Measurements from ENCODE around the gene FAM72B. TPM values are rescaled to one million over a fixed set of nuclear protein-coding genes. Genes with fewer than 3 reads are reported as not detected.
"Not testable (repeated sequence)": the region's sequence is repeated elsewhere in the genome, so short reads cannot be mapped to it uniquely, and the experiment has no call there.

The FAM72B gene
- 12.7 TPM for polyA plus RNA-seq (2013, experiment 1 of 2)
- 12.4 TPM for polyA plus RNA-seq (2013, experiment 2 of 2)

- not testable (repeated sequence) for H4K5ac ChIP-seq (ENCODE audit: low read length); H3K4ac ChIP-seq (ENCODE audit: low read depth, low read length); H2BK15ac ChIP-seq (replicated peaks; ENCODE audit: low read depth); H3K18ac ChIP-seq (ENCODE audit: low read length); H3K4me1 ChIP-seq (ENCODE audit: control insufficient read depth, low read depth, low read length); H3K79me1 ChIP-seq (ENCODE audit: low read length); H3K9ac ChIP-seq (ENCODE audit: low read length); H3K23ac ChIP-seq (ENCODE audit: low read length); H3K79me2 ChIP-seq (ENCODE audit: control insufficient read depth, insufficient read depth, low read length); H2BK120ac ChIP-seq (ENCODE audit: low read depth, low read length); H2AK5ac ChIP-seq (ENCODE audit: low read length); H3K36me3 ChIP-seq (ENCODE audit: control insufficient read depth, insufficient read depth, low read length); H4K8ac ChIP-seq (ENCODE audit: low read depth, low read length); H3K4me2 ChIP-seq (ENCODE audit: low read length); H3K27me3 ChIP-seq (ENCODE audit: insufficient read depth, low read length, poor library complexity); H3K27ac ChIP-seq (ENCODE audit: low read depth, low read length); H2BK5ac ChIP-seq (ENCODE audit: low read length); H3K4me3 ChIP-seq (ENCODE audit: low read length)
- H3K56ac ChIP-seq (ENCODE audit: low read length): peak within 1 kb of the TSS; percentile 60
- WGBS (ENCODE audit: extremely low coverage, insufficient coverage, low lambda C conversion rate): no CpG with 5 or more reads among the region's 54 CpGs
- peak; percentile 100 for DNase-seq
Measured at GRCh38 chr1:121184290-121185127, at the start of gene FAM72B, which contains the start of gene SRGAP2C. Gene FAM72B (minus strand): TSS chr1:121184340. CDS start chr1:121183489, 851 bp downstream. Gene SRGAP2C (plus strand): TSS chr1:121184975. CDS start chr1:121187447, 2,472 bp downstream.

- not testable (repeated sequence) for H3K4ac ChIP-seq (ENCODE audit: low read depth, low read length); H3K27me3 ChIP-seq (ENCODE audit: insufficient read depth, low read length, poor library complexity); H2AK5ac ChIP-seq (ENCODE audit: low read length); H3K79me2 ChIP-seq (ENCODE audit: control insufficient read depth, insufficient read depth, low read length); H2BK15ac ChIP-seq (replicated peaks; ENCODE audit: low read depth); H3K9ac ChIP-seq (ENCODE audit: low read length); H3K36me3 ChIP-seq (ENCODE audit: control insufficient read depth, insufficient read depth, low read length); DNase-seq; H4K8ac ChIP-seq (ENCODE audit: low read depth, low read length); H3K4me3 ChIP-seq (ENCODE audit: low read length); H4K5ac ChIP-seq (ENCODE audit: low read length); H3K4me1 ChIP-seq (ENCODE audit: control insufficient read depth, low read depth, low read length); H3K56ac ChIP-seq (ENCODE audit: low read length); H2BK5ac ChIP-seq (ENCODE audit: low read length); H3K79me1 ChIP-seq (ENCODE audit: low read length); H3K18ac ChIP-seq (ENCODE audit: low read length); H3K23ac ChIP-seq (ENCODE audit: low read length); H3K27ac ChIP-seq (ENCODE audit: low read depth, low read length); H3K4me2 ChIP-seq (ENCODE audit: low read length); H2BK120ac ChIP-seq (ENCODE audit: low read depth, low read length)
- no CpG with 5 or more reads among the region's 4 CpGs for WGBS (ENCODE audit: extremely low coverage, insufficient coverage, low lambda C conversion rate)
Measured at GRCh38 chr1:121232445-121233125, 48.4 kb upstream of the FAM72B start.

GRCh38 chr1:121230636-121231035 lies 46.5 kb upstream of the FAM72B start:
- no CpG with 5 or more reads among the region's 4 CpGs for WGBS (ENCODE audit: extremely low coverage, insufficient coverage, low lambda C conversion rate)
- H3K4me1 ChIP-seq (ENCODE audit: control insufficient read depth, low read depth, low read length); H2AK5ac ChIP-seq (ENCODE audit: low read length); H4K8ac ChIP-seq (ENCODE audit: low read depth, low read length); H3K9ac ChIP-seq (ENCODE audit: low read length); H3K79me1 ChIP-seq (ENCODE audit: low read length); H2BK5ac ChIP-seq (ENCODE audit: low read length); H3K4ac ChIP-seq (ENCODE audit: low read depth, low read length); H3K18ac ChIP-seq (ENCODE audit: low read length); DNase-seq; H3K27me3 ChIP-seq (ENCODE audit: insufficient read depth, low read length, poor library complexity); H3K27ac ChIP-seq (ENCODE audit: low read depth, low read length); H2BK15ac ChIP-seq (replicated peaks; ENCODE audit: low read depth); H4K5ac ChIP-seq (ENCODE audit: low read length); H3K4me3 ChIP-seq (ENCODE audit: low read length); H3K36me3 ChIP-seq (ENCODE audit: control insufficient read depth, insufficient read depth, low read length); H3K56ac ChIP-seq (ENCODE audit: low read length); H3K79me2 ChIP-seq (ENCODE audit: control insufficient read depth, insufficient read depth, low read length); H2BK120ac ChIP-seq (ENCODE audit: low read depth, low read length); H3K23ac ChIP-seq (ENCODE audit: low read length); H3K4me2 ChIP-seq (ENCODE audit: low read length): not testable (repeated sequence)

- H3K27me3 ChIP-seq (ENCODE audit: insufficient read depth, low read length, poor library complexity); H3K4me1 ChIP-seq (ENCODE audit: control insufficient read depth, low read depth, low read length); H3K23ac ChIP-seq (ENCODE audit: low read length); H3K4ac ChIP-seq (ENCODE audit: low read depth, low read length); H2BK120ac ChIP-seq (ENCODE audit: low read depth, low read length); H3K36me3 ChIP-seq (ENCODE audit: control insufficient read depth, insufficient read depth, low read length); H4K8ac ChIP-seq (ENCODE audit: low read depth, low read length); DNase-seq; H4K5ac ChIP-seq (ENCODE audit: low read length); H3K79me1 ChIP-seq (ENCODE audit: low read length); H2AK5ac ChIP-seq (ENCODE audit: low read length); H3K18ac ChIP-seq (ENCODE audit: low read length); H3K79me2 ChIP-seq (ENCODE audit: control insufficient read depth, insufficient read depth, low read length); H3K4me3 ChIP-seq (ENCODE audit: low read length); H3K27ac ChIP-seq (ENCODE audit: low read depth, low read length); H3K4me2 ChIP-seq (ENCODE audit: low read length); H2BK5ac ChIP-seq (ENCODE audit: low read length); H2BK15ac ChIP-seq (replicated peaks; ENCODE audit: low read depth); H3K56ac ChIP-seq (ENCODE audit: low read length); H3K9ac ChIP-seq (ENCODE audit: low read length): not testable (repeated sequence)
- no CpG with 5 or more reads among the region's 9 CpGs for WGBS (ENCODE audit: extremely low coverage, insufficient coverage, low lambda C conversion rate)
Measured at GRCh38 chr1:121227544-121228330, 43.6 kb upstream of the FAM72B start.

GRCh38 chr1:121226925-121227324 lies 42.8 kb upstream of the FAM72B start:
- H4K8ac ChIP-seq (ENCODE audit: low read depth, low read length); H3K56ac ChIP-seq (ENCODE audit: low read length); H4K5ac ChIP-seq (ENCODE audit: low read length); H3K4me1 ChIP-seq (ENCODE audit: control insufficient read depth, low read depth, low read length); H3K9ac ChIP-seq (ENCODE audit: low read length); H2AK5ac ChIP-seq (ENCODE audit: low read length); H3K23ac ChIP-seq (ENCODE audit: low read length); H3K27me3 ChIP-seq (ENCODE audit: insufficient read depth, low read length, poor library complexity); H3K79me1 ChIP-seq (ENCODE audit: low read length); H3K18ac ChIP-seq (ENCODE audit: low read length); H3K4ac ChIP-seq (ENCODE audit: low read depth, low read length); H2BK5ac ChIP-seq (ENCODE audit: low read length); DNase-seq; H3K27ac ChIP-seq (ENCODE audit: low read depth, low read length); H3K36me3 ChIP-seq (ENCODE audit: control insufficient read depth, insufficient read depth, low read length); H2BK15ac ChIP-seq (replicated peaks; ENCODE audit: low read depth); H3K79me2 ChIP-seq (ENCODE audit: control insufficient read depth, insufficient read depth, low read length); H3K4me2 ChIP-seq (ENCODE audit: low read length); H3K4me3 ChIP-seq (ENCODE audit: low read length); H2BK120ac ChIP-seq (ENCODE audit: low read depth, low read length): not testable (repeated sequence)
- WGBS (ENCODE audit: extremely low coverage, insufficient coverage, low lambda C conversion rate): no CpG with 5 or more reads among the region's 2 CpGs

Measured in mesendoderm (in vitro differentiated cells).